ENCODE results near the gene CD200R1. TPM values are rescaled to one million over a fixed set of nuclear protein-coding genes. Genes with fewer than 3 reads are reported as not detected.

CD200R1 gene
- polyA plus RNA-seq, 1 donor from 2014 or later = 0.72 TPM

- TF ChIP-seq REST (IDR thresholded peaks at IDR 0.05; ENCODE audit: borderline replicate concordance) = peak; percentile 65
- no peak for TF ChIP-seq EZH2 (IDR thresholded peaks at IDR 0.05; ENCODE audit: borderline replicate concordance, insufficient read depth, low read length, poor library complexity, severe bottlenecking)
- TF ChIP-seq RAD21 (conservative IDR thresholded peaks at IDR 0.05) = peak; percentile 22
- peak; percentile 90 for TF ChIP-seq MXI1 (conservative IDR thresholded peaks at IDR 0.05; ENCODE audit: poor library complexity, severe bottlenecking)
- no peak for TF ChIP-seq CTCF (IDR thresholded peaks at IDR 0.05; ENCODE audit: poor library complexity, severe bottlenecking)
- peak; percentile 29 for TF ChIP-seq EP300 (conservative IDR thresholded peaks at IDR 0.05; ENCODE audit: poor library complexity, severe bottlenecking)
- TF ChIP-seq TAF1 (IDR thresholded peaks at IDR 0.05; ENCODE audit: low read depth) = peak; percentile 49
- TF ChIP-seq SMC3 (conservative IDR thresholded peaks at IDR 0.05; ENCODE audit: poor library complexity) = no peak
- TF ChIP-seq POLR2AphosphoS5 (IDR thresholded peaks at IDR 0.05) = peak; percentile 88
Measured at GRCh38 chr3:113019182-113020137, 44.6 kb upstream of the CD200R1 start.

GRCh38 chr3:113018536-113019181 lies 43.8 kb upstream of the CD200R1 start:
- H3K27ac ChIP-seq (ENCODE audit: low read length) = peak overlapping the region; percentile 89

More at GRCh38 chr3:113019182-113020137, 44.6 kb upstream of the CD200R1 start:
- Histone ChIP-seq H3K36me3 (ENCODE audit: insufficient read depth, low read length) (no peaks in the 10 kb centered on the region), H3K9me3 (ENCODE audit: low read length) (no peaks in the 10 kb centered on the region), H2AFZ (ENCODE audit: low read depth, low read length) (peak overlapping the region; percentile 71), H3K79me2 (replicated peaks; ENCODE audit: insufficient read depth, low read length) (peaks cover 46% of the 10 kb centered on the region), H3K9ac (ENCODE audit: low read length) (peak overlapping the region; percentile 88), H4K20me1 (ENCODE audit: insufficient read depth) (no peaks in the 10 kb centered on the region), H3K27me3 (ENCODE audit: insufficient read depth, low read depth, low read length) (no peaks in the 10 kb centered on the region), H3F3A (ENCODE audit: insufficient read depth, low read length, poor library complexity, severe bottlenecking) (no peaks in the 10 kb centered on the region), H3K27ac (ENCODE audit: low read length) (peak overlapping the region; percentile 89), H3K9me2 (ENCODE audit: insufficient read depth, low read length) (no peaks in the 10 kb centered on the region), H3K4me3 (ENCODE audit: low read length) (peak overlapping the region; percentile 82), H3K4me2 (ENCODE audit: low read length) (peak overlapping the region; percentile 75)

More at GRCh38 chr3:113018536-113019181, 43.8 kb upstream of the CD200R1 start:
- peak overlapping the region; percentile 88 for H3K9ac ChIP-seq (ENCODE audit: low read length)
- no peaks in the 10 kb centered on the region for H3K27me3 ChIP-seq (ENCODE audit: insufficient read depth, low read depth, low read length)
- H3K9me3 ChIP-seq (ENCODE audit: low read length) = no peaks in the 10 kb centered on the region
- peaks cover 46% of the 10 kb centered on the region for H3K79me2 ChIP-seq (replicated peaks; ENCODE audit: insufficient read depth, low read length)
- H3K9me2 ChIP-seq (ENCODE audit: insufficient read depth, low read length) = no peaks in the 10 kb centered on the region
- H4K20me1 ChIP-seq (ENCODE audit: insufficient read depth) = no peaks in the 10 kb centered on the region
- peaks cover 3% of the 10 kb centered on the region for H3K36me3 ChIP-seq (ENCODE audit: insufficient read depth, low read length)
- H3K4me3 ChIP-seq (ENCODE audit: low read length) = peak overlapping the region; percentile 82
- peak overlapping the region; percentile 75 for H3K4me2 ChIP-seq (ENCODE audit: low read length)
- peak overlapping the region; percentile 71 for H2AFZ ChIP-seq (ENCODE audit: low read depth, low read length)
- TF ChIP-seq POLR2AphosphoS5 (IDR thresholded peaks at IDR 0.05) (no peak), EZH2 (IDR thresholded peaks at IDR 0.05; ENCODE audit: borderline replicate concordance, insufficient read depth, low read length, poor library complexity, severe bottlenecking) (no peak), TAF1 (IDR thresholded peaks at IDR 0.05; ENCODE audit: low read depth) (no peak), SMC3 (conservative IDR thresholded peaks at IDR 0.05; ENCODE audit: poor library complexity) (no peak), EP300 (conservative IDR thresholded peaks at IDR 0.05; ENCODE audit: poor library complexity, severe bottlenecking) (no peak), REST (IDR thresholded peaks at IDR 0.05; ENCODE audit: borderline replicate concordance) (no peak), RAD21 (conservative IDR thresholded peaks at IDR 0.05) (no peak), MXI1 (conservative IDR thresholded peaks at IDR 0.05; ENCODE audit: poor library complexity, severe bottlenecking) (no peak), CTCF (IDR thresholded peaks at IDR 0.05; ENCODE audit: poor library complexity, severe bottlenecking) (no peak)
- no peaks in the 10 kb centered on the region for H3F3A ChIP-seq (ENCODE audit: insufficient read depth, low read length, poor library complexity, severe bottlenecking)
